Stimulated activated CD8-positive, alpha-beta memory T cell treated with anti-CD3 and anti-CD28 coated beads, Interleukin-4, amount 100 ng/mL, for 24 hours (primary cell): ENCODE results near the gene WTIP.
"Not testable (repeated sequence)": the region's sequence is repeated elsewhere in the genome, so short reads cannot be mapped to it uniquely, and the experiment has no call there.

ENCODE experiments used
- DNase-seq: peaks from one replicate; pipeline ENCODE4 v3.0.0-alpha.2; 2020; ENCODE audit warnings: low read depth

Gene WTIP

GRCh38 chr19:34504273-34504808 is 22.8 kb downstream of the WTIP start:
- DNase-seq = no peak

- DNase-seq = no peak
These were observed 23.3 kb downstream of the WTIP start for GRCh38 chr19:34504809-34505291.

- no peak for DNase-seq
These were observed 23.9 kb downstream of the WTIP start for GRCh38 chr19:34505321-34506025.

GRCh38 chr19:34506026-34506370 is 24.4 kb downstream of the WTIP start:
- DNase-seq = no peak

GRCh38 chr19:34507414-34508067 is 26.0 kb downstream of the WTIP start:
- no peak for DNase-seq

- DNase-seq = no peak
These were observed 27.0 kb downstream of the WTIP start for GRCh38 chr19:34508540-34508939.

GRCh38 chr19:34510904-34511303 is 29.3 kb downstream of the WTIP start:
- not testable (repeated sequence) for DNase-seq

GRCh38 chr19:34512254-34512822 is 30.8 kb downstream of the WTIP start:
- no peak for DNase-seq

- DNase-seq = no peak
These were observed 32.2 kb downstream of the WTIP start for GRCh38 chr19:34513767-34514166.

- DNase-seq = no peak
These were observed 38.0 kb downstream of the WTIP start for GRCh38 chr19:34519602-34520001.

- DNase-seq = no peak
These were observed 41.9 kb downstream of the WTIP start for GRCh38 chr19:34523408-34523807.

GRCh38 chr19:34525001-34525400 is 43.4 kb downstream of the WTIP start:
- DNase-seq = no peak

- no peak for DNase-seq
These were observed 52.6 kb downstream of the WTIP start for GRCh38 chr19:34534206-34534605.

- DNase-seq = no peak
These were observed 57.8 kb downstream of the WTIP start for GRCh38 chr19:34539396-34539795.

- DNase-seq = no peak
These were observed 59.4 kb downstream of the WTIP start for GRCh38 chr19:34540811-34541557.

- DNase-seq = no peak
These were observed 68.3 kb downstream of the WTIP start for GRCh38 chr19:34549833-34550232.

GRCh38 chr19:34555447-34555846 is 73.9 kb downstream of the WTIP start:
- DNase-seq = no peak

GRCh38 chr19:34556488-34556887 is 74.9 kb downstream of the WTIP start:
- no peak for DNase-seq

GRCh38 chr19:34559045-34559444 is 77.5 kb downstream of the WTIP start:
- no peak for DNase-seq

GRCh38 chr19:34560229-34560628 is 78.7 kb downstream of the WTIP start:
- no peak for DNase-seq
